Ishikawa (cell line): ENCODE results near the gene FKBP15.

Experiments used
- CEBPB ChIP-seq: IDR thresholded peaks from 2 replicates; pipeline ENCODE4 v1.6.1; 2012
- CREB1 ChIP-seq: IDR thresholded peaks from 2 replicates; pipeline ENCODE4 v1.6.1; 2012; ENCODE audit warnings: low read depth
- EGR1 ChIP-seq: IDR thresholded peaks from 2 replicates; pipeline ENCODE4 v1.6.1; 2012
- EP300 ChIP-seq: IDR thresholded peaks from 2 replicates; pipeline ENCODE4 v1.6.1; 2012; ENCODE audit warnings: borderline replicate concordance
- FOXM1 ChIP-seq: IDR thresholded peaks from 2 replicates; pipeline ENCODE4 v1.6.1; 2012; ENCODE audit warnings: low read depth, borderline replicate concordance
- NFIC ChIP-seq: IDR thresholded peaks from 2 replicates; pipeline ENCODE4 v1.6.1; 2012
- RAD21 ChIP-seq: IDR thresholded peaks from 2 replicates; pipeline ENCODE4 v1.6.1; 2012; ENCODE audit warnings: low read depth
- TAF1 ChIP-seq: IDR thresholded peaks from 2 replicates; pipeline ENCODE4 v1.6.1; 2012; ENCODE audit warnings: low read depth, mild to moderate bottlenecking
- TCF12 ChIP-seq: IDR thresholded peaks from 2 replicates; pipeline ENCODE4 v1.6.1; 2012; ENCODE audit warnings: low read depth
- TEAD4 ChIP-seq: IDR thresholded peaks from 2 replicates; pipeline ENCODE4 v1.6.1; 2012
- YY1 ChIP-seq: IDR thresholded peaks from 2 replicates; pipeline ENCODE4 v1.6.1; 2012; ENCODE audit warnings: low read depth
- ZBTB7A ChIP-seq: IDR thresholded peaks from 2 replicates; pipeline ENCODE4 v1.6.1; 2012; ENCODE audit warnings: low read depth
- TF ChIP-seq, protein P1 (sequence below): IDR thresholded peaks from 2 replicates; pipeline ENCODE4 v1.6.1; 2012
- TF ChIP-seq, protein P2 (sequence below): IDR thresholded peaks from 2 replicates; pipeline ENCODE4 v1.6.1; 2012; ENCODE audit warnings: low read depth, mild to moderate bottlenecking
- TF ChIP-seq, protein P3 (sequence below): IDR thresholded peaks from 2 replicates; pipeline ENCODE4 v1.6.1; 2012

The FKBP15 gene, protein sequence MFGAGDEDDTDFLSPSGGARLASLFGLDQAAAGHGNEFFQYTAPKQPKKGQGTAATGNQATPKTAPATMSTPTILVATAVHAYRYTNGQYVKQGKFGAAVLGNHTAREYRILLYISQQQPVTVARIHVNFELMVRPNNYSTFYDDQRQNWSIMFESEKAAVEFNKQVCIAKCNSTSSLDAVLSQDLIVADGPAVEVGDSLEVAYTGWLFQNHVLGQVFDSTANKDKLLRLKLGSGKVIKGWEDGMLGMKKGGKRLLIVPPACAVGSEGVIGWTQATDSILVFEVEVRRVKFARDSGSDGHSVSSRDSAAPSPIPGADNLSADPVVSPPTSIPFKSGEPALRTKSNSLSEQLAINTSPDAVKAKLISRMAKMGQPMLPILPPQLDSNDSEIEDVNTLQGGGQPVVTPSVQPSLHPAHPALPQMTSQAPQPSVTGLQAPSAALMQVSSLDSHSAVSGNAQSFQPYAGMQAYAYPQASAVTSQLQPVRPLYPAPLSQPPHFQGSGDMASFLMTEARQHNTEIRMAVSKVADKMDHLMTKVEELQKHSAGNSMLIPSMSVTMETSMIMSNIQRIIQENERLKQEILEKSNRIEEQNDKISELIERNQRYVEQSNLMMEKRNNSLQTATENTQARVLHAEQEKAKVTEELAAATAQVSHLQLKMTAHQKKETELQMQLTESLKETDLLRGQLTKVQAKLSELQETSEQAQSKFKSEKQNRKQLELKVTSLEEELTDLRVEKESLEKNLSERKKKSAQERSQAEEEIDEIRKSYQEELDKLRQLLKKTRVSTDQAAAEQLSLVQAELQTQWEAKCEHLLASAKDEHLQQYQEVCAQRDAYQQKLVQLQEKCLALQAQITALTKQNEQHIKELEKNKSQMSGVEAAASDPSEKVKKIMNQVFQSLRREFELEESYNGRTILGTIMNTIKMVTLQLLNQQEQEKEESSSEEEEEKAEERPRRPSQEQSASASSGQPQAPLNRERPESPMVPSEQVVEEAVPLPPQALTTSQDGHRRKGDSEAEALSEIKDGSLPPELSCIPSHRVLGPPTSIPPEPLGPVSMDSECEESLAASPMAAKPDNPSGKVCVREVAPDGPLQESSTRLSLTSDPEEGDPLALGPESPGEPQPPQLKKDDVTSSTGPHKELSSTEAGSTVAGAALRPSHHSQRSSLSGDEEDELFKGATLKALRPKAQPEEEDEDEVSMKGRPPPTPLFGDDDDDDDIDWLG

DNA sequence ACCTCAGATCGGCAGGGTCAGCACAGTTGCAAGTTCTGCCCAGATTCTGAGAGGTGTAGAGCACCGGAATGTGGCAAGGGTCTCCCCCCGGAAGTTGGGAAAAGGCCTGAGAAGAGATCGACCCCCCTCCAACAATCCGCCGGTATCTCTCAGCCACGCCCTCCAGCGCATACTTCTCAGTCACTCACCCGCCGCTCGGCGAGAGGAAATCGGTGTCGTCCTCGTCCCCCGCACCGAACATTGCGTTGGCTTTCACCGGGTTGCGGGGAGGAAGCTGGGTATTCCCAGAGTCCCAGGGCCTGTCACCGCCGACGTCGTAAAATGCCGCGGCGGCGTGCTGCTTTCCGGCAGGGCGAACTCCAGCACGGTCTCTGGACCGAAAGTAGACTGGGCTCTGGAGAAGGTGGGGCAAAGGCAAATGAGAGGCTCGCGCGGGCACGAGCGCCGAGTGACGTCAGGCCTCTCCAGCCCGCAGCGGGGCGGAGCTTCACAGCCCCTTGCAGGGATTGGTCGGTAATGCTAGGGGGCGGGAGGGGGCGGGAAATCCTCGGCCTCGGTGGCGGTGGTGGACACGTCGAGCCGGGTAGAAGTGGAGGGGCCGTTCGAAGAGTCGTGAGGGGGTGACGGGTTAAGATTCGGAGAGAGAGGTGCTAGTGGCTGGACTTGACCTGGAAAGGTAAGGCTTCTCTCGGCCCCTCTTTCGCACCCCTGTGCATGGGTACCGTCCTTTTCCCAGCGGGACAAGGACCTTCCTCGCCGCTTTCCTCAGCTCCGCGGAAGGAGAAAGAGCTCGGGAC is at the start of gene FKBP15, which contains the start of gene SLC31A1:
TSS of gene FKBP15 (minus strand) at position 275 of the 797 bp plus-strand sequence. CDS start at position 241, 34 bp downstream.
TSS of gene SLC31A1 (plus strand) at position 542 of the 797 bp plus-strand sequence. CDS start 34,605 bp downstream, outside the sequence.
- TF ChIP-seq, protein P1, sequence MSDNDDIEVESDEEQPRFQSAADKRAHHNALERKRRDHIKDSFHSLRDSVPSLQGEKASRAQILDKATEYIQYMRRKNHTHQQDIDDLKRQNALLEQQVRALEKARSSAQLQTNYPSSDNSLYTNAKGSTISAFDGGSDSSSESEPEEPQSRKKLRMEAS: peak; percentile 53; the same call in 1 of the 2 replicates
- TF ChIP-seq, protein P2, sequence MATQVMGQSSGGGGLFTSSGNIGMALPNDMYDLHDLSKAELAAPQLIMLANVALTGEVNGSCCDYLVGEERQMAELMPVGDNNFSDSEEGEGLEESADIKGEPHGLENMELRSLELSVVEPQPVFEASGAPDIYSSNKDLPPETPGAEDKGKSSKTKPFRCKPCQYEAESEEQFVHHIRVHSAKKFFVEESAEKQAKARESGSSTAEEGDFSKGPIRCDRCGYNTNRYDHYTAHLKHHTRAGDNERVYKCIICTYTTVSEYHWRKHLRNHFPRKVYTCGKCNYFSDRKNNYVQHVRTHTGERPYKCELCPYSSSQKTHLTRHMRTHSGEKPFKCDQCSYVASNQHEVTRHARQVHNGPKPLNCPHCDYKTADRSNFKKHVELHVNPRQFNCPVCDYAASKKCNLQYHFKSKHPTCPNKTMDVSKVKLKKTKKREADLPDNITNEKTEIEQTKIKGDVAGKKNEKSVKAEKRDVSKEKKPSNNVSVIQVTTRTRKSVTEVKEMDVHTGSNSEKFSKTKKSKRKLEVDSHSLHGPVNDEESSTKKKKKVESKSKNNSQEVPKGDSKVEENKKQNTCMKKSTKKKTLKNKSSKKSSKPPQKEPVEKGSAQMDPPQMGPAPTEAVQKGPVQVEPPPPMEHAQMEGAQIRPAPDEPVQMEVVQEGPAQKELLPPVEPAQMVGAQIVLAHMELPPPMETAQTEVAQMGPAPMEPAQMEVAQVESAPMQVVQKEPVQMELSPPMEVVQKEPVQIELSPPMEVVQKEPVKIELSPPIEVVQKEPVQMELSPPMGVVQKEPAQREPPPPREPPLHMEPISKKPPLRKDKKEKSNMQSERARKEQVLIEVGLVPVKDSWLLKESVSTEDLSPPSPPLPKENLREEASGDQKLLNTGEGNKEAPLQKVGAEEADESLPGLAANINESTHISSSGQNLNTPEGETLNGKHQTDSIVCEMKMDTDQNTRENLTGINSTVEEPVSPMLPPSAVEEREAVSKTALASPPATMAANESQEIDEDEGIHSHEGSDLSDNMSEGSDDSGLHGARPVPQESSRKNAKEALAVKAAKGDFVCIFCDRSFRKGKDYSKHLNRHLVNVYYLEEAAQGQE: 0 out of 2 replicates have a peak, but pooled peaks have one; percentile 5
- TF ChIP-seq EP300: peak; percentile 7; the same call in 1 of the 2 replicates
- no peak; the same call in none of the 2 replicates for TF ChIP-seq TEAD4
- TF ChIP-seq EGR1: 0 out of 2 replicates have a peak, but pooled peaks have one; percentile 5
- TF ChIP-seq, protein P3, sequence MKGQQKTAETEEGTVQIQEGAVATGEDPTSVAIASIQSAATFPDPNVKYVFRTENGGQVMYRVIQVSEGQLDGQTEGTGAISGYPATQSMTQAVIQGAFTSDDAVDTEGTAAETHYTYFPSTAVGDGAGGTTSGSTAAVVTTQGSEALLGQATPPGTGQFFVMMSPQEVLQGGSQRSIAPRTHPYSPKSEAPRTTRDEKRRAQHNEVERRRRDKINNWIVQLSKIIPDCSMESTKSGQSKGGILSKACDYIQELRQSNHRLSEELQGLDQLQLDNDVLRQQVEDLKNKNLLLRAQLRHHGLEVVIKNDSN: peak; percentile 40
- peak; percentile 44; the same call in 1 of the 2 replicates for TF ChIP-seq FOXM1
- 0 out of 2 replicates have a peak, but pooled peaks have one; percentile 9 for TF ChIP-seq NFIC
- peak; percentile 65; the same call in 1 of the 2 replicates for TF ChIP-seq ZBTB7A
- TF ChIP-seq RAD21: no peak
- TF ChIP-seq YY1: no peak
- TF ChIP-seq TAF1: peak; percentile 86
- peak; percentile 72 for TF ChIP-seq CREB1
- 0 out of 2 replicates have a peak, but pooled peaks have one; percentile 29 for TF ChIP-seq TCF12
- no peak for TF ChIP-seq CEBPB

DNA sequence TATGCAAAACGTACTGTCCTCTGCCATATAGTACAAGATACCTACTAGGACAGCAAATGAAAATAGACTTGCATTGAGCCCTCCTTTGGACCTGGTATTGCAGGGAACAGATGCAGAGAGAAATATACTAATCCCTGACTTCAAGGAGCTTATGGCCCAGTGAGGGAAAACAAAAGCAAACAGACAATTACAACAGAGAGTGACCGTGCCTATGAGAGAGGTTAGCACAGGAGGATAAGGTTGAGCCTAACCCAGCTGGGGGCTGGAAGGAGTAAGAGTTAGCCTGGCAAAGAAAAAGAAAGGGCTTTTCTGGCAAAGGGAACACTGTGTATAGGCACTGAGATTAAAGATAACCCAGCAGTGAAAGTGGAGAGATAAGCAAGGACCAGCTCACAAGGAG is 48.8 kb upstream of the FKBP15 start:
- no peak for TF ChIP-seq EGR1
- TF ChIP-seq CEBPB: no peak
- no peak for TF ChIP-seq FOXM1
- no peak for TF ChIP-seq ZBTB7A
- no peak for TF ChIP-seq CREB1
- no peak for TF ChIP-seq RAD21

DNA sequence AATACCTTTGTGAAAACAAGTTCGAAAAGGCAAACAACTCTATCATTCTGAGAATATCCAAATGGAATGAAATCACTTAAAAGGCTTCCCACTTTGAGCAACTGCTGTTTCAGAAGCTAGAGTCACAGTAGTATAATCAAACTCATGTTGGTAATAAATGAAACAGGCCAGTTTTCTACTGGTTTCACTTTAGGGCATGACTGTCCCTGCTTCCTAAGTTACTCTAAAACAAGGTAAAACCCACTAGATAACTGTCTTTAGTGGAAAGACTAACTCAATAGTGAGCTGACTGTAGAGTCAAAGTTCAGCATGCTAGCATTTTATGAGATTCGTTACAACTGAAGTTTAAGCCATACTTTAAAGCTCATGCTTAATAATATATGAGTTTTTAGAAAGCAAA is 48.3 kb upstream of the FKBP15 start:
- TF ChIP-seq FOXM1 (no peak), EP300 (no peak), CEBPB (no peak), TAF1 (no peak), NFIC (no peak), ZBTB7A (no peak)
- TF ChIP-seq, protein P1: no peak

DNA sequence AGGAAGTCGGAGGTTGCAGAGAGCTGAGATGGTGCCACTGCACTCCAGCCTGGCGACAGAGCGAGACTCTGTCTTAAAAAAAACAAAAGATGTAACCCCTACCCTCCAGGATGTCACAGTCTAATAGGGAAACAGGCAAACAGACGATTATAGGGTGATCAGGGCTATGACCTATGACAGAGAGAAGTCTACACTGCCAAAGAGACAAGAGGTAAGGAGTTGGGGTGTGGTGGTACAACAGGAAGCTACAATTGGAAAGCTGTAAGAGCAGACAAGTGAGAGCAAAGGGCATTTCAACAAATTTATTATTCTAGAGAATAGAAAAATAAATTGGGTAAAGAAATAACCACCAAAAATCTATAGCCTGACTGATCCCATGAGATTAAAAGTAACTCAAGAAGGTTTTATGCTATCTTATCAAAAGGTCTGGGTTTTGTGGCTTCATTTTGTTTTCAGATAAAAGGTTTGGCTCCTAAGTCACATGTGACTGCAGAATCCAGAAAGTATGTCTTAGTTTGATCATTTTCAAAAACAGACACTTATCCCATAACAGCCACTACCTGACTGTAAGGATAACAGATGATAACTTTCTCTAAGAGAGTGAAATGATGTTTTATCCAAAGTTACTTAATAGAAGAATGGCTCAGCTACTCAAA is 47.0 kb upstream of the FKBP15 start:
- TF ChIP-seq YY1 (no peak), CREB1 (no peak)

DNA sequence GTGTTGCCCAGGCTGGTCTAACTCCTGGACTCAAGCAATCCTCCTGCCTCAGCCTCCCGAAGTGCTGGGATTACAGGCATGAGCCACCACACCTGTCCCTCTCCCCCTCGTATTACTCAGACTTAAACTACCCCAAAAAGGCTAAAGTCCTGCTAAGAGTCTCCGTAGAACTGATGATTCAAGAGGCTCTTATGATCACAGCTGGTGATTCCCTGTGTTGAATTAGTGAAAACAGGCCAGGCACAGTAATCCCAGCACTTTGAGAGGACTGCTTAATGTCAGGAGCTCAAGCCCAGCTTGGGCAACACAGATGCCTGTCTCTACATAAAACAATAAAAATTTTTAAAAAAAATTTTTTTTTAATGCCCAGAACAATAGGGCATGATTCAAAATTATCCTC is 45.1 kb upstream of the FKBP15 start:
- TF ChIP-seq NFIC (no peak), TCF12 (no peak), TAF1 (no peak), FOXM1 (no peak), TEAD4 (no peak), EGR1 (no peak), YY1 (no peak), CEBPB (no peak), RAD21 (no peak), CREB1 (no peak), ZBTB7A (no peak), EP300 (no peak)
- TF ChIP-seq, protein P2: no peak
- TF ChIP-seq, protein P1: no peak
- TF ChIP-seq, protein P3: no peak
